ENCODE results near the gene KRT34. TPM values are rescaled to one million over a fixed set of nuclear protein-coding genes. Genes with fewer than 3 reads are reported as not detected.
A peak's percentile ranks its signal among the peaks of the same experiment; 100 is the strongest.

Gene KRT34
- polyA plus RNA-seq, 3 donors, result not detected

GRCh38 chr17:41387670-41388069 lies 5.6 kb upstream of the KRT34 start:
- no peak overlapping the region for H3K27ac ChIP-seq (ENCODE audit: low read depth in 1 of 2, low read length in 2 of 2)
- no peaks in the 10 kb centered on the region for H4K20me1 ChIP-seq (ENCODE audit: insufficient read depth, low read length)
- TF ChIP-seq CTCF (IDR thresholded peaks at IDR 0.05), result no peak
- Mint-ChIP-seq H3K9me3 (peaks cover 4 to 20% (median 11%) of the 10 kb centered on the region in 7 donors), H3K27ac (no peak overlapping the region), H3K4me1 (no peaks in the 10 kb centered on the region), H3K27me3 (ENCODE audit: low read depth in 3 of 3) (peaks cover 5 to 25% (median 10%) of the 10 kb centered on the region in 3 donors), H3K36me3 (no peaks in the 10 kb centered on the region), H3K4me3 (peak overlapping the region in 1 of 2 donors; percentile 16)
- DNase-seq, result no peak
- no peak overlapping the region for H3K4me2 ChIP-seq (replicated peaks; ENCODE audit: extremely low read depth, low read length, poor library complexity, severe bottlenecking)
- H3K79me2 ChIP-seq (ENCODE audit: insufficient read depth, low read length), result no peaks in the 10 kb centered on the region
- peaks cover 8 to 11% of the 10 kb centered on the region in 2 donors for H3K9me3 ChIP-seq (replicated peaks in 1 of 2; ENCODE audit: control insufficient read depth in 1 of 2, insufficient read depth in 1 of 2, low read length in 2 of 2)
- no peak overlapping the region for H3K4me3 ChIP-seq (replicated peaks in 1 of 3; ENCODE audit: low read depth in 2 of 3, low read length in 3 of 3)
- peaks cover 2 to 17% of the 10 kb centered on the region in 2 donors for H3K27me3 ChIP-seq (ENCODE audit: control insufficient read depth in 2 of 2, insufficient read depth in 2 of 2, low read length in 2 of 2)
- no peak overlapping the region for H2AFZ ChIP-seq (ENCODE audit: insufficient read depth, low read depth, low read length, poor library complexity, severe bottlenecking)
- no peak overlapping the region for H3K9ac ChIP-seq (ENCODE audit: insufficient read depth, low read length, poor library complexity, severe bottlenecking)
- no CpG with 5 or more reads among the region's 4 CpGs for WGBS (ENCODE audit: insufficient coverage)
- H3K36me3 ChIP-seq (replicated peaks in 1 of 2; ENCODE audit: control insufficient read depth in 1 of 2, insufficient read depth in 2 of 2, low read length in 2 of 2), result no peaks in the 10 kb centered on the region
- no peaks in the 10 kb centered on the region for H3K4me1 ChIP-seq (ENCODE audit: control insufficient read depth in 1 of 2, insufficient read depth in 2 of 2, low read length in 2 of 2)
- intact Hi-C loops (cut with micrococcal nuclease), result no loop called here

GRCh38 chr17:41386227-41386626 lies 4.1 kb upstream of the KRT34 start:
- Histone ChIP-seq H3K27ac (ENCODE audit: low read depth in 1 of 2, low read length in 2 of 2) (no peak overlapping the region), H4K20me1 (ENCODE audit: insufficient read depth, low read length) (no peaks in the 10 kb centered on the region), H3K4me1 (ENCODE audit: control insufficient read depth in 1 of 2, insufficient read depth in 2 of 2, low read length in 2 of 2) (no peaks in the 10 kb centered on the region), H3K79me2 (ENCODE audit: insufficient read depth, low read length) (no peaks in the 10 kb centered on the region), H3K36me3 (replicated peaks in 1 of 2; ENCODE audit: control insufficient read depth in 1 of 2, insufficient read depth in 2 of 2, low read length in 2 of 2) (no peaks in the 10 kb centered on the region), H3K9me3 (replicated peaks in 1 of 2; ENCODE audit: control insufficient read depth in 1 of 2, insufficient read depth in 1 of 2, low read length in 2 of 2) (peaks cover 8 to 11% of the 10 kb centered on the region in 2 donors), H3K4me3 (replicated peaks in 1 of 3; ENCODE audit: low read depth in 2 of 3, low read length in 3 of 3) (no peak overlapping the region), H2AFZ (ENCODE audit: insufficient read depth, low read depth, low read length, poor library complexity, severe bottlenecking) (no peak overlapping the region), H3K27me3 (ENCODE audit: control insufficient read depth in 2 of 2, insufficient read depth in 2 of 2, low read length in 2 of 2) (peaks cover 2 to 13% of the 10 kb centered on the region in 2 donors), H3K9ac (ENCODE audit: insufficient read depth, low read length, poor library complexity, severe bottlenecking) (no peak overlapping the region), H3K4me2 (replicated peaks; ENCODE audit: extremely low read depth, low read length, poor library complexity, severe bottlenecking) (no peak overlapping the region)
- no peak for TF ChIP-seq CTCF (IDR thresholded peaks at IDR 0.05)
- Mint-ChIP-seq H3K4me3 (no peak overlapping the region), H3K4me1 (no peaks in the 10 kb centered on the region), H3K27me3 (ENCODE audit: low read depth in 3 of 3) (peaks cover 5 to 25% (median 10%) of the 10 kb centered on the region in 3 donors), H3K36me3 (no peaks in the 10 kb centered on the region), H3K27ac (no peak overlapping the region), H3K9me3 (peaks cover 4 to 20% (median 11%) of the 10 kb centered on the region in 7 donors)
- DNase-seq, result no peak
- no CpG with 5 or more reads among the region's 1 CpG for WGBS (ENCODE audit: insufficient coverage)
- intact Hi-C loops (cut with micrococcal nuclease), result no loop called here

All from CD14-positive monocyte (primary cell).